ENCODE data around the gene AGA. TPM values are rescaled to one million over a fixed set of nuclear protein-coding genes. Genes with fewer than 3 reads are reported as not detected.
A peak's percentile ranks its signal among the peaks of the same experiment; 100 is the strongest.

Gene AGA
- total and polyA plus RNA-seq, 2 of the 13 experiments (the other 11 are each of a cell fraction or from before 2014, with no cell fraction given), result 21.9 to 22.3 TPM

DNA sequence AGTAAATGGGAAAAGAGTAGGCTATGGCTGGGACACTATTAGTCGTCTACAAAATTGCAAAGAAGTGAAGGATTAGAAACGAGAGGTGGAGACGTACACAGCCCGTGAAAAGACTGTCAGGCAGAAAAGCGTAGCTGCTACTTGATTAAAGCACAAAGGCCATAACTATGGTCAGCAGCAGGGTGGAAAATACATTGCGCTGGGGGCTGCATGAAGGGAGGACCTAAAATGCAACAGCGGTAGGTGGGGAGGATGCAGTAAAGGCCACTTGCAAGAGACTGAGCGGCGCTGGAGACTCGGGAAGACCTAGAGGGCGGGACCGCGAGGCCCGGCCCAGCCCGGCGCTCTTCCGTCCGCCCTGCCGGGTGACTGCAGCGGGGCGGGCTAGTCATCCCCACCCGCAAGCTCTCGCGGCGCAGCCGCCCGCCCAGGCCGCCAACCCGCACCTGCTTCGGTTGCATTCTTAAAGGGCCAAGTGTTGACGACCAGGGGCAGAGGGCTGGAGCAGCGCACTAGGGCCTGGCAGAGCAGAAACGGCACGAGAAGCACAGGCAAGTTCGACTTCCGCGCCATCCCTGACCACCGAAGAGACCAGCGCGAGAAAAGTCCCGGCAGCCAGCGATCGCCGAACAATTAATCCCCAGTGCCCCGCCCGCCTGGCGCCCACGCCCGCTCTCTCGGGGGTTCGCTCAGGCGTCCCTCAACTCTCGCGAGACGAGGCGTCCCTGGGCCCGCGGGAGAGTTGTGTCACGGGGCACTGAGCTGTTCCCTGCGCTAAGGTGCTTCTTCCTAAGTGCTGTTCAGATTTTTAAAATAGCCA, at the start of gene AGA (continued):
- TF ChIP-seq, protein P1, sequence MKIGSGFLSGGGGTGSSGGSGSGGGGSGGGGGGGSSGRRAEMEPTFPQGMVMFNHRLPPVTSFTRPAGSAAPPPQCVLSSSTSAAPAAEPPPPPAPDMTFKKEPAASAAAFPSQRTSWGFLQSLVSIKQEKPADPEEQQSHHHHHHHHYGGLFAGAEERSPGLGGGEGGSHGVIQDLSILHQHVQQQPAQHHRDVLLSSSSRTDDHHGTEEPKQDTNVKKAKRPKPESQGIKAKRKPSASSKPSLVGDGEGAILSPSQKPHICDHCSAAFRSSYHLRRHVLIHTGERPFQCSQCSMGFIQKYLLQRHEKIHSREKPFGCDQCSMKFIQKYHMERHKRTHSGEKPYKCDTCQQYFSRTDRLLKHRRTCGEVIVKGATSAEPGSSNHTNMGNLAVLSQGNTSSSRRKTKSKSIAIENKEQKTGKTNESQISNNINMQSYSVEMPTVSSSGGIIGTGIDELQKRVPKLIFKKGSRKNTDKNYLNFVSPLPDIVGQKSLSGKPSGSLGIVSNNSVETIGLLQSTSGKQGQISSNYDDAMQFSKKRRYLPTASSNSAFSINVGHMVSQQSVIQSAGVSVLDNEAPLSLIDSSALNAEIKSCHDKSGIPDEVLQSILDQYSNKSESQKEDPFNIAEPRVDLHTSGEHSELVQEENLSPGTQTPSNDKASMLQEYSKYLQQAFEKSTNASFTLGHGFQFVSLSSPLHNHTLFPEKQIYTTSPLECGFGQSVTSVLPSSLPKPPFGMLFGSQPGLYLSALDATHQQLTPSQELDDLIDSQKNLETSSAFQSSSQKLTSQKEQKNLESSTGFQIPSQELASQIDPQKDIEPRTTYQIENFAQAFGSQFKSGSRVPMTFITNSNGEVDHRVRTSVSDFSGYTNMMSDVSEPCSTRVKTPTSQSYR (CRISPR knock-in tag; IDR thresholded peaks at IDR 0.05; ENCODE audit: borderline replicate concordance), result no peak
- TF ChIP-seq TGIF2 (CRISPR knock-in tag; IDR thresholded peaks at IDR 0.05), result no peak
- peak; percentile 80; the same call in 1 of the 2 replicates for TF ChIP-seq GMEB1 (CRISPR knock-in tag; IDR thresholded peaks at IDR 0.05; ENCODE audit: borderline replicate concordance)
- TF ChIP-seq CREB1 (IDR thresholded peaks at IDR 0.05), result no peak
- TF ChIP-seq CREB1 (CRISPR knock-in tag; IDR thresholded peaks at IDR 0.05), result no peak
- TF ChIP-seq GLI4 (CRISPR knock-in tag; IDR thresholded peaks at IDR 0.05; ENCODE audit: borderline replicate concordance), result no peak; the same call in 1 of the 2 replicates
- TF ChIP-seq ZNF557 (CRISPR knock-in tag; IDR thresholded peaks at IDR 0.05), result no peak
- TF ChIP-seq ZFX (CRISPR knock-in tag; IDR thresholded peaks at IDR 0.05; ENCODE audit: low read depth), result peak; percentile 95
- TF ChIP-seq PAF1 (CRISPR knock-in tag; IDR thresholded peaks at IDR 0.05), result no peak
- TF ChIP-seq AGO2 (optimal IDR thresholded peaks at IDR 0.05; ENCODE audit: low read depth, low read length), result peak; percentile 74
- TF ChIP-seq, protein P2, sequence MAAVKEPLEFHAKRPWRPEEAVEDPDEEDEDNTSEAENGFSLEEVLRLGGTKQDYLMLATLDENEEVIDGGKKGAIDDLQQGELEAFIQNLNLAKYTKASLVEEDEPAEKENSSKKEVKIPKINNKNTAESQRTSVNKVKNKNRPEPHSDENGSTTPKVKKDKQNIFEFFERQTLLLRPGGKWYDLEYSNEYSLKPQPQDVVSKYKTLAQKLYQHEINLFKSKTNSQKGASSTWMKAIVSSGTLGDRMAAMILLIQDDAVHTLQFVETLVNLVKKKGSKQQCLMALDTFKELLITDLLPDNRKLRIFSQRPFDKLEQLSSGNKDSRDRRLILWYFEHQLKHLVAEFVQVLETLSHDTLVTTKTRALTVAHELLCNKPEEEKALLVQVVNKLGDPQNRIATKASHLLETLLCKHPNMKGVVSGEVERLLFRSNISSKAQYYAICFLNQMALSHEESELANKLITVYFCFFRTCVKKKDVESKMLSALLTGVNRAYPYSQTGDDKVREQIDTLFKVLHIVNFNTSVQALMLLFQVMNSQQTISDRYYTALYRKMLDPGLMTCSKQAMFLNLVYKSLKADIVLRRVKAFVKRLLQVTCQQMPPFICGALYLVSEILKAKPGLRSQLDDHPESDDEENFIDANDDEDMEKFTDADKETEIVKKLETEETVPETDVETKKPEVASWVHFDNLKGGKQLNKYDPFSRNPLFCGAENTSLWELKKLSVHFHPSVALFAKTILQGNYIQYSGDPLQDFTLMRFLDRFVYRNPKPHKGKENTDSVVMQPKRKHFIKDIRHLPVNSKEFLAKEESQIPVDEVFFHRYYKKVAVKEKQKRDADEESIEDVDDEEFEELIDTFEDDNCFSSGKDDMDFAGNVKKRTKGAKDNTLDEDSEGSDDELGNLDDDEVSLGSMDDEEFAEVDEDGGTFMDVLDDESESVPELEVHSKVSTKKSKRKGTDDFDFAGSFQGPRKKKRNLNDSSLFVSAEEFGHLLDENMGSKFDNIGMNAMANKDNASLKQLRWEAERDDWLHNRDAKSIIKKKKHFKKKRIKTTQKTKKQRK (IDR thresholded peaks at IDR 0.05; ENCODE audit: low read length), result no peak
- TF ChIP-seq BRD4 (CRISPR knock-in tag; IDR thresholded peaks at IDR 0.05), result no peak; the same call in none of the 2 replicates
- TF ChIP-seq ARNT2 (CRISPR knock-in tag; IDR thresholded peaks at IDR 0.05; ENCODE audit: low read depth), result peak; percentile 77; the same call in 1 of the 2 replicates
- peak; percentile 45; the same call in 1 of the 2 replicates for TF ChIP-seq ZSCAN31 (CRISPR knock-in tag; IDR thresholded peaks at IDR 0.05; ENCODE audit: low read depth)
- TF ChIP-seq ZZZ3 (CRISPR knock-in tag; IDR thresholded peaks at IDR 0.05; ENCODE audit: borderline replicate concordance), result 0 out of 2 replicates have a peak, but pooled peaks have one; percentile 52
- no peak for TF ChIP-seq SMC3 (IDR thresholded peaks at IDR 0.05; ENCODE audit: low read length)
- TF ChIP-seq ZNF768 (CRISPR knock-in tag; IDR thresholded peaks at IDR 0.05), result peak; percentile 45; the same call in 1 of the 2 replicates
- TF ChIP-seq, protein P3, sequence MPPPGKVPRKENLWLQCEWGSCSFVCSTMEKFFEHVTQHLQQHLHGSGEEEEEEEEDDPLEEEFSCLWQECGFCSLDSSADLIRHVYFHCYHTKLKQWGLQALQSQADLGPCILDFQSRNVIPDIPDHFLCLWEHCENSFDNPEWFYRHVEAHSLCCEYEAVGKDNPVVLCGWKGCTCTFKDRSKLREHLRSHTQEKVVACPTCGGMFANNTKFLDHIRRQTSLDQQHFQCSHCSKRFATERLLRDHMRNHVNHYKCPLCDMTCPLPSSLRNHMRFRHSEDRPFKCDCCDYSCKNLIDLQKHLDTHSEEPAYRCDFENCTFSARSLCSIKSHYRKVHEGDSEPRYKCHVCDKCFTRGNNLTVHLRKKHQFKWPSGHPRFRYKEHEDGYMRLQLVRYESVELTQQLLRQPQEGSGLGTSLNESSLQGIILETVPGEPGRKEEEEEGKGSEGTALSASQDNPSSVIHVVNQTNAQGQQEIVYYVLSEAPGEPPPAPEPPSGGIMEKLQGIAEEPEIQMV (CRISPR knock-in tag; IDR thresholded peaks at IDR 0.05; ENCODE audit: low read depth), result 0 out of 2 replicates have a peak, but pooled peaks have one; percentile 76

Data from HepG2 (cell line).